PC-3 (cell line): ENCODE results near the gene MRPL14. TPM values are rescaled to one million over a fixed set of nuclear protein-coding genes. Genes with fewer than 3 reads are reported as not detected.

Experiments used
- ATAC-seq: fragments of 200-7000 bp; cut with Tn5 transposase; 2 replicates; pipeline ENCODE4 v1.9.1; 2020; ENCODE audit warnings: mild to moderate bottlenecking, moderate library complexity
- BruUV-seq: library from RNA; stranded (reverse); fragments of 400-500 nt; replicated peaks from 2 replicates; lab custom pipeline; 2021; lab: Mats Ljungman, UMichigan
- CTCF ChIA-PET: fragments of 300-600 bp; sonication (Branson Sonifier 250); formaldehyde crosslinking; loops from one replicate; lab custom pipeline; 2022; ENCODE audit warnings: antibody characterized with exemption; lab: Charles Lee
- POLR2A ChIA-PET: fragments of 300-600 bp; sonication (Branson Sonifier 250); formaldehyde crosslinking; loops from one replicate; lab custom pipeline; 2022; ENCODE audit warnings: antibody characterized with exemption; ENCODE audit not compliant: unreplicated experiment; lab: Charles Lee
- DNase-seq: peaks from one replicate; pipeline ENCODE4 v3.0.0-alpha.2; 2015
- H2AFZ ChIP-seq: fragments of 300-600 bp; sonication (generic); 2 replicates; pipeline ENCODE4 v1.6.0; 2016; ENCODE audit warnings: antibody characterized with exemption, low read length
- H3F3A ChIP-seq: fragments of 300-600 bp; sonication (generic); one replicate; pipeline ENCODE4 v1.6.0; 2017; ENCODE audit warnings: antibody characterized with exemption, low read length, control low read depth, mild to moderate bottlenecking; ENCODE audit not compliant: unreplicated experiment
- H3K27ac ChIP-seq: fragments of 300-600 bp; sonication (generic); 2 replicates; pipeline ENCODE4 v1.5.1; 2016; ENCODE audit warnings: mild to moderate bottlenecking, low read length
- H3K27me3 ChIP-seq: fragments of 300-600 bp; sonication (generic); 2 replicates; pipeline ENCODE4 v1.6.1; 2016; ENCODE audit warnings: low read length, mixed read lengths
- H3K36me3 ChIP-seq: fragments of 300-600 bp; sonication (generic); 2 replicates; pipeline ENCODE4 v1.6.1; 2016; ENCODE audit warnings: low read depth, mixed run types, low read length, mixed read lengths
- H3K4me1 ChIP-seq: fragments of 300-600 bp; sonication (generic); 2 replicates; pipeline ENCODE4 v1.5.1; 2016; ENCODE audit warnings: low read length; ENCODE audit not compliant: insufficient read depth
- H3K4me2 ChIP-seq: fragments of 300-600 bp; sonication (generic); 2 replicates; pipeline ENCODE4 v1.6.0; 2016; ENCODE audit warnings: low read length
- H3K4me3 ChIP-seq: fragments of 300-600 bp; sonication (generic); 2 replicates; pipeline ENCODE4 v1.5.1; 2016; ENCODE audit warnings: mild to moderate bottlenecking, low read length, mixed read lengths
- H3K79me2 ChIP-seq: fragments of 300-600 bp; sonication (generic); 2 replicates; pipeline ENCODE4 v1.6.1; 2017; ENCODE audit warnings: low read length, mixed read lengths
- H3K9ac ChIP-seq: fragments of 300-600 bp; sonication (generic); 2 replicates; pipeline ENCODE4 v1.6.0; 2016; ENCODE audit warnings: mild to moderate bottlenecking, low read length
- H3K9me2 ChIP-seq: fragments of 300-600 bp; sonication (generic); replicated peaks from 2 replicates; pipeline ENCODE4 v1.6.1; 2016; ENCODE audit warnings: mixed run types, low read length, mixed read lengths
- H3K9me3 ChIP-seq: fragments of 300-600 bp; sonication (generic); 2 replicates; pipeline ENCODE4 v1.6.1; 2016; ENCODE audit warnings: low read length, mixed read lengths
- H4K20me1 ChIP-seq: fragments of 300-600 bp; sonication (generic); 2 replicates; pipeline ENCODE4 v1.6.1; 2016; ENCODE audit warnings: low read length, mixed read lengths
- EZH2 ChIP-seq: fragments of 300-600 bp; sonication (generic); IDR thresholded peaks from one replicate; pipeline ENCODE4 v1.6.1; 2017; ENCODE audit warnings: antibody characterized with exemption, mild to moderate bottlenecking, low read length; ENCODE audit not compliant: unreplicated experiment
- EZH2phosphoT487 ChIP-seq: fragments of 300-600 bp; sonication (generic); IDR thresholded peaks from 2 replicates; pipeline ENCODE4 v1.6.1; 2018; ENCODE audit warnings: mild to moderate bottlenecking, antibody characterized with exemption, low read length, borderline replicate concordance
- intact Hi-C: fragments of 100-400 bp; cut with micrococcal nuclease; formaldehyde crosslinking; loops from 2 replicates; pipeline ENCODE4 v1.9.0; 2023
- total RNA-seq: library from RNA; depleted of rRNA; stranded (reverse); fragments of >200 nt; gene quantifications from 2 replicates; pipeline ENCODE4 v1.2.3, GENCODE V29; 2014
- TF ChIP-seq, protein P1 (sequence below): fragments of 300-600 bp; sonication (generic); conservative IDR thresholded peaks from 2 replicates; pipeline ENCODE4 v1.5.1; 2017; ENCODE audit warnings: antibody characterized with exemption, low read depth, mild to moderate bottlenecking, low read length

The MRPL14 gene
- total RNA-seq, 1 experiment from 2014 or later: 192 TPM

DNA sequence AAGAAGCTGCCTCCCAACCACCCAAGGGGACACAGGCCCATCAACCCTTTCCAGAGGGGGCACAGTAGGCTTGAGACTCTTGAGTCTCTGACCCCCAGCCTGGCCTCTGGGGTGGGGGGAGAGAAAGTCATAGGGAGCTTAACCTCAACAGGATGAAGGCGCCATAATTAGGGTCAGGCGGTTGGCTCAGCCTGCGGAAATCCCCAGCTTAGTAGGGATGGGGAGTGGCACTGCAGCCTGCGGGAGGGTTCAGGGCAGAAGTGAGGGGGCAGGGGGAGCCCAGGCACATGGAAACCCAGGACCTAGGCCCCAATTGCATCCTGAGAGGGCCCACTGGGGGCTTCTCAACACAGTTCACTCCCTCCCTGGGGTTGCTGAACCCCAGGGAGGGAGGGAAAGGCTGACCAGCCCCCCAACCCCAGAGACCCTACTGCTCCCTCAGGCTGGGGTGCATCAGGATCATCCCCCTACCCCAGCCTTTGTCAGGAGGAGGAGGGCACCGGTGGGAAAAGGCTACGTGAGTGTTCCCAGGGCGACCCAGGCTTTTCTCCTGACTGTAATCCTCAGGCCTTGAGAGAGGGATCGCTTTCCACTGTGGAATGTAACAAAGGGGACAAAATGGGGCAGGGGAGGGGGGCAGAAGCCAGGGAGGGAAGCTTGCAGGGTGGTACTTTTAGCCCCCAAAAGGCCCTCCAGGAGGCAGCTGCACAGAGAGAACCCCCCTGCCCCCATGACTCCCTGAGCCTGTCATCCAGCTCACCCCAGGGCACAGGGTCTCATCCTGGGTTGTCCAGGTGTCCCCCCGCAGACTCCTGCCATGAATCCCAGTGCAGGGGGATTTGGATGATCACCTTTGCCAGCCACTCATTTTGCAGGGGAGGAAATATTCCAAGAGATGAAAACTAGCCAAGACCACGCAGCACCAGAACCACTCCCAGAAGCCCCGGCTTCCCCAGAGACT is 46.4 kb downstream of the MRPL14 start:
- no peaks in the 10 kb centered on the region for H3K79me2 ChIP-seq
- no TSS peak for BruUV-seq
- H3K4me3 ChIP-seq: no peak overlapping the region
- H3K9me2 ChIP-seq: no peaks in the 10 kb centered on the region
- H3K9ac ChIP-seq: no peak overlapping the region
- ATAC-seq (no peak), DNase-seq (no peak)
- H3K27me3 ChIP-seq: no peaks in the 10 kb centered on the region
- CTCF ChIA-PET: interaction anchor here (0.5 to 0.6 kb wide), 2 partner anchors 214 to 304 kb away, joined by 3 to 4 read pairs; no protein-coding TSS in a partner anchor
- no peaks in the 10 kb centered on the region for H3K9me3 ChIP-seq
- POLR2A ChIA-PET: interaction anchor here (0.6 kb wide), 1 partner anchor 47 kb away, joined by 11 read pairs; the partner anchor contains the start of genes MRPL14 and TMEM63B
- no peaks in the 10 kb centered on the region for H3K36me3 ChIP-seq
- H3K4me2 ChIP-seq: no peak overlapping the region
- intact Hi-C loops: no loop called here
- no peak overlapping the region for H3K27ac ChIP-seq
- no peak for TF ChIP-seq EZH2
- TF ChIP-seq, protein P1, sequence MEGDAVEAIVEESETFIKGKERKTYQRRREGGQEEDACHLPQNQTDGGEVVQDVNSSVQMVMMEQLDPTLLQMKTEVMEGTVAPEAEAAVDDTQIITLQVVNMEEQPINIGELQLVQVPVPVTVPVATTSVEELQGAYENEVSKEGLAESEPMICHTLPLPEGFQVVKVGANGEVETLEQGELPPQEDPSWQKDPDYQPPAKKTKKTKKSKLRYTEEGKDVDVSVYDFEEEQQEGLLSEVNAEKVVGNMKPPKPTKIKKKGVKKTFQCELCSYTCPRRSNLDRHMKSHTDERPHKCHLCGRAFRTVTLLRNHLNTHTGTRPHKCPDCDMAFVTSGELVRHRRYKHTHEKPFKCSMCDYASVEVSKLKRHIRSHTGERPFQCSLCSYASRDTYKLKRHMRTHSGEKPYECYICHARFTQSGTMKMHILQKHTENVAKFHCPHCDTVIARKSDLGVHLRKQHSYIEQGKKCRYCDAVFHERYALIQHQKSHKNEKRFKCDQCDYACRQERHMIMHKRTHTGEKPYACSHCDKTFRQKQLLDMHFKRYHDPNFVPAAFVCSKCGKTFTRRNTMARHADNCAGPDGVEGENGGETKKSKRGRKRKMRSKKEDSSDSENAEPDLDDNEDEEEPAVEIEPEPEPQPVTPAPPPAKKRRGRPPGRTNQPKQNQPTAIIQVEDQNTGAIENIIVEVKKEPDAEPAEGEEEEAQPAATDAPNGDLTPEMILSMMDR: no peak
- TF ChIP-seq EZH2phosphoT487: no peak
- no peaks in the 10 kb centered on the region; the same call in 1 of the 2 replicates for H3K4me1 ChIP-seq
- no peaks in the 10 kb centered on the region for H3F3A ChIP-seq
- H4K20me1 ChIP-seq: no peaks in the 10 kb centered on the region
- H2AFZ ChIP-seq: no peak overlapping the region

DNA sequence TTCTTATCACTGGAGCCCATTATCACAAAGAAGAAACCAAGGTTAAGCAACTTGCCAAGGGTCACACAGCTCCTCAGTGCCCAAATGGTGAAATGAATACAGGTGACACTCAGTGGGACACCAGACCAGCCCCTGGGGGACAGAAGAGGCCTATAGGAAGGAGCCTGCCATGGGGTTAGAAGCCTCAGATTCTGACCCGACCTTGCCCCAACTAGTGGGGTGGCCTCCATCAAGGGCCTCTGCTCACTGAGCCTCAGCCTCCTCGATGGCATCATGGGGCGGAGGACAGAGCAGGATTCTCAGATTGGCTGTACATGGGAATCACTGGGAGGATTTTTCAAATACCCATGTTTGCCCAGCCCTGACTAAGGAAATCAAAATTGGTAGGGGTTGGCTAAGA is 47.6 kb downstream of the MRPL14 start:
- DNase-seq (no peak), ATAC-seq (no peak)
- TF ChIP-seq, protein P1: no peak
- TF ChIP-seq EZH2phosphoT487: no peak
- no peak for TF ChIP-seq EZH2
- Histone ChIP-seq H3K9ac (no peak overlapping the region), H3K27me3 (no peaks in the 10 kb centered on the region), H2AFZ (no peak overlapping the region), H3K79me2 (no peaks in the 10 kb centered on the region), H3K9me2 (no peaks in the 10 kb centered on the region), H3K36me3 (no peaks in the 10 kb centered on the region), H4K20me1 (no peaks in the 10 kb centered on the region), H3K4me2 (no peak overlapping the region), H3K4me1 (peaks cover 7% of the 10 kb centered on the region), H3K9me3 (no peaks in the 10 kb centered on the region), H3K4me3 (no peak overlapping the region), H3F3A (no peaks in the 10 kb centered on the region), H3K27ac (no peak overlapping the region)
- ChIA-PET CTCF (interaction anchor here (0.7 to 1.0 kb wide), 7 partner anchors 22 to 326 kb away, joined by 3 to 23 read pairs (median 3); partner anchors contain the start of gene VEGFA), POLR2A (interaction anchor here (0.6 to 0.7 kb wide), 3 partner anchors 52 to 442 kb away, joined by 4 to 6 read pairs (median 6); no protein-coding TSS in a partner anchor)
- BruUV-seq: no TSS peak
- intact Hi-C loops: loop anchor here (1.0 kb wide), 4 partner anchors 127 to 412 kb away; no protein-coding TSS in a partner anchor
